GF-D8 (cell line): Measurements from ENCODE around the gene LMNB1.
"Not testable (repeated sequence)": the region's sequence is repeated elsewhere in the genome, so short reads cannot be mapped to it uniquely, and the experiment has no call there.

Experiments used
- DNase-seq: peaks from one replicate; lab custom pipeline; 2025; lab: John Stamatoyannopoulos, UW

LMNB1 gene

GRCh38 chr5:126826619-126827215 lies 49.8 kb downstream of the LMNB1 start:
- no peak for DNase-seq

GRCh38 chr5:126829098-126829497 lies 52.2 kb downstream of the LMNB1 start:
- DNase-seq: no peak

GRCh38 chr5:126830061-126830460 lies 53.1 kb downstream of the LMNB1 start:
- no peak for DNase-seq

- no peak for DNase-seq
Observed at GRCh38 chr5:126831156-126831555, 54.2 kb downstream of the LMNB1 start.

- no peak for DNase-seq
Observed at GRCh38 chr5:126836778-126837177, 59.8 kb downstream of the LMNB1 start.

- DNase-seq: no peak
Observed at GRCh38 chr5:126837242-126837641, 60.3 kb downstream of the LMNB1 start.

GRCh38 chr5:126837906-126838539 lies 61.1 kb downstream of the LMNB1 start:
- DNase-seq: no peak

- not testable (repeated sequence) for DNase-seq
Observed at GRCh38 chr5:126839407-126839806, 62.5 kb downstream of the LMNB1 start.

GRCh38 chr5:126843375-126843774 lies 66.4 kb downstream of the LMNB1 start:
- not testable (repeated sequence) for DNase-seq

GRCh38 chr5:126845470-126846070 lies 68.6 kb downstream of the LMNB1 start:
- DNase-seq: peak; percentile 16

- no peak for DNase-seq
Observed at GRCh38 chr5:126846344-126846743, 69.4 kb downstream of the LMNB1 start.

GRCh38 chr5:126846744-126847455 lies 70.0 kb downstream of the LMNB1 start:
- DNase-seq: no peak

- no peak for DNase-seq
Observed at GRCh38 chr5:126847456-126847820, 70.5 kb downstream of the LMNB1 start.

GRCh38 chr5:126847826-126848251 lies 70.9 kb downstream of the LMNB1 start:
- DNase-seq: no peak

- DNase-seq: no peak
Observed at GRCh38 chr5:126848253-126848652, 71.3 kb downstream of the LMNB1 start.

- DNase-seq: no peak
Observed at GRCh38 chr5:126849101-126849678, 72.3 kb downstream of the LMNB1 start.

- no peak for DNase-seq
Observed at GRCh38 chr5:126851501-126852011, 74.6 kb downstream of the LMNB1 start.

- no peak for DNase-seq
Observed at GRCh38 chr5:126852091-126852571, 75.2 kb downstream of the LMNB1 start.

- DNase-seq: no peak
Observed at GRCh38 chr5:126852841-126853271, 75.9 kb downstream of the LMNB1 start.

GRCh38 chr5:126853541-126854307 lies 76.8 kb downstream of the LMNB1 start:
- not testable (repeated sequence) for DNase-seq

- no peak for DNase-seq
Observed at GRCh38 chr5:126854526-126855110, 77.7 kb downstream of the LMNB1 start.
